ENCODE measurements around the gene METTL3. TPM values are rescaled to one million over a fixed set of nuclear protein-coding genes. Genes with fewer than 3 reads are reported as not detected.

Gene METTL3
- total RNA-seq, 1 experiment from 2014 or later = 43.3 TPM

GRCh38 chr14:21525962-21526671 is 15.0 kb upstream of the METTL3 start, which contains the start of gene SALL2:
SALL2 (minus strand) TSS chr14:21526346; CDS start chr14:21526127, 219 bp downstream.
- H3K4me3 ChIP-seq (ENCODE audit: low read depth in 2 of 2, low read length in 2 of 2) = peak within 1 kb of the TSS; percentile 48 to 53
- H3K36me3 ChIP-seq (ENCODE audit: control insufficient read depth, insufficient read depth, low read length) = no peaks in the 10 kb centered on the region
- BruUV-seq (replicated peaks) = no TSS peak
- no peaks in the 10 kb centered on the region for H3K27me3 ChIP-seq (ENCODE audit: control insufficient read depth, insufficient read depth, low read length)
- ATAC-seq (peak; percentile 76), DNase-seq (ENCODE audit: low read depth, low spot score) (no peak)
- no peak for TF ChIP-seq TCF7L2 (IDR thresholded peaks at IDR 0.05; ENCODE audit: low read depth, low read length)
- no peak for TF ChIP-seq SIN3A (IDR thresholded peaks at IDR 0.05; ENCODE audit: borderline replicate concordance, insufficient read depth, low read depth, low read length)
- no peak for TF ChIP-seq REST (IDR thresholded peaks at IDR 0.05; ENCODE audit: insufficient read depth in 1 of 2, low read depth in 2 of 2, low read length in 1 of 2)
- TF ChIP-seq, protein P1, sequence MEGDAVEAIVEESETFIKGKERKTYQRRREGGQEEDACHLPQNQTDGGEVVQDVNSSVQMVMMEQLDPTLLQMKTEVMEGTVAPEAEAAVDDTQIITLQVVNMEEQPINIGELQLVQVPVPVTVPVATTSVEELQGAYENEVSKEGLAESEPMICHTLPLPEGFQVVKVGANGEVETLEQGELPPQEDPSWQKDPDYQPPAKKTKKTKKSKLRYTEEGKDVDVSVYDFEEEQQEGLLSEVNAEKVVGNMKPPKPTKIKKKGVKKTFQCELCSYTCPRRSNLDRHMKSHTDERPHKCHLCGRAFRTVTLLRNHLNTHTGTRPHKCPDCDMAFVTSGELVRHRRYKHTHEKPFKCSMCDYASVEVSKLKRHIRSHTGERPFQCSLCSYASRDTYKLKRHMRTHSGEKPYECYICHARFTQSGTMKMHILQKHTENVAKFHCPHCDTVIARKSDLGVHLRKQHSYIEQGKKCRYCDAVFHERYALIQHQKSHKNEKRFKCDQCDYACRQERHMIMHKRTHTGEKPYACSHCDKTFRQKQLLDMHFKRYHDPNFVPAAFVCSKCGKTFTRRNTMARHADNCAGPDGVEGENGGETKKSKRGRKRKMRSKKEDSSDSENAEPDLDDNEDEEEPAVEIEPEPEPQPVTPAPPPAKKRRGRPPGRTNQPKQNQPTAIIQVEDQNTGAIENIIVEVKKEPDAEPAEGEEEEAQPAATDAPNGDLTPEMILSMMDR (IDR thresholded peaks at IDR 0.05) = no peak
- H3K27ac ChIP-seq (ENCODE audit: low read length) = no peak within 1 kb of the TSS
- in situ Hi-C loops (cut with HindIII; ENCODE audit: low pct_unique_long_range_greater_than_20kb, low sequenced_read_pairs) (no loop called here), intact Hi-C loops (cut with micrococcal nuclease; ENCODE audit: unreplicated experiment) (no loop called here)
- no peaks in the 10 kb centered on the region for H3K9me3 ChIP-seq (ENCODE audit: control insufficient read depth, insufficient read depth, low read depth, low read length)
- ChIA-PET CTCF (interaction anchor here (0.6 to 1.1 kb wide), 4 partner anchors 9 to 460 kb away, joined by 4 to 9 read pairs (median 4); no protein-coding TSS in a partner anchor), POLR2A (interaction anchor here (0.6 to 1.1 kb wide), 3 partner anchors 9 to 407 kb away, joined by 3 to 16 read pairs (median 4); partner anchors contain the start of gene METTL3)
- no peaks in the 10 kb centered on the region for H3K4me1 ChIP-seq (ENCODE audit: control insufficient read depth, insufficient read depth, low read length)

DNA sequence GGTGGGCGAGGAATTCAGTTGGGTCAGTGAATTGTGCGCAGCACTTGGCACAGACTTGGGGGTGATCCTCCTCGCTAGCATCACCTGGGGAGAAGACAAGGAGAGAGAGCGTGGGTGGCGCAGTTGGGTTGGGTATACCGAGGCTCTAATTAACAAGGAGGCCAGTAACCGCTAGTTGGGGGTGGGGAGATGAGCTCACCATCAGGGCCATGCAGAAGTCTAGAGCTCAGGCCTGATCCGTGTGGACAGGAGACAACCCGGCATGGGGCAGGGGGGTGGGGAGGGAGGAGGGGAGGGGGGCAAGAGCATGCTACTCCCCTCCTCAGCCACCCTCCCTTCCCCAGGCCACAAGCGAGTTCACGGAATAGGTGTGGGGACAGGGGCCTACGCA is 14.4 kb upstream of the METTL3 start:
- intact Hi-C loops (cut with micrococcal nuclease; ENCODE audit: unreplicated experiment) (no loop called here), in situ Hi-C loops (cut with HindIII; ENCODE audit: low pct_unique_long_range_greater_than_20kb, low sequenced_read_pairs) (no loop called here)
- TF ChIP-seq SIN3A (IDR thresholded peaks at IDR 0.05; ENCODE audit: borderline replicate concordance, insufficient read depth, low read depth, low read length) = no peak
- TF ChIP-seq POLR2AphosphoS5 (IDR thresholded peaks at IDR 0.05; ENCODE audit: low read depth, low read length) = no peak
- no peak for TF ChIP-seq TCF7L2 (IDR thresholded peaks at IDR 0.05; ENCODE audit: low read depth, low read length)
- no peak for TF ChIP-seq REST (IDR thresholded peaks at IDR 0.05; ENCODE audit: insufficient read depth in 1 of 2, low read depth in 2 of 2, low read length in 1 of 2)
- TF ChIP-seq, protein P1 (IDR thresholded peaks at IDR 0.05) = no peak
- BruUV-seq (replicated peaks) = no TSS peak
- ATAC-seq (peak; percentile 50; the same call in 1 of the 2 replicates), DNase-seq (ENCODE audit: low read depth, low spot score) (no peak)
- Histone ChIP-seq H3K4me1 (ENCODE audit: control insufficient read depth, insufficient read depth, low read length) (no peaks in the 10 kb centered on the region), H3K9me3 (ENCODE audit: control insufficient read depth, insufficient read depth, low read depth, low read length) (no peaks in the 10 kb centered on the region), H3K4me3 (ENCODE audit: low read depth in 2 of 2, low read length in 2 of 2) (peak overlapping the region; percentile 48 to 53; a peak in 3 of 4 replicates), H3K27ac (ENCODE audit: low read length) (no peak overlapping the region), H3K36me3 (ENCODE audit: control insufficient read depth, insufficient read depth, low read length) (no peaks in the 10 kb centered on the region), H3K27me3 (ENCODE audit: control insufficient read depth, insufficient read depth, low read length) (no peaks in the 10 kb centered on the region)
- ChIA-PET POLR2A (interaction anchor here (0.7 kb wide), 1 partner anchor 407 kb away, joined by 16 read pairs; no protein-coding TSS in a partner anchor), CTCF (interaction anchor here (1.1 kb wide), 1 partner anchor 100 kb away, joined by 4 read pairs; no protein-coding TSS in a partner anchor)
